ENCODE results near the gene LARP1.

LARP1 gene

DNA sequence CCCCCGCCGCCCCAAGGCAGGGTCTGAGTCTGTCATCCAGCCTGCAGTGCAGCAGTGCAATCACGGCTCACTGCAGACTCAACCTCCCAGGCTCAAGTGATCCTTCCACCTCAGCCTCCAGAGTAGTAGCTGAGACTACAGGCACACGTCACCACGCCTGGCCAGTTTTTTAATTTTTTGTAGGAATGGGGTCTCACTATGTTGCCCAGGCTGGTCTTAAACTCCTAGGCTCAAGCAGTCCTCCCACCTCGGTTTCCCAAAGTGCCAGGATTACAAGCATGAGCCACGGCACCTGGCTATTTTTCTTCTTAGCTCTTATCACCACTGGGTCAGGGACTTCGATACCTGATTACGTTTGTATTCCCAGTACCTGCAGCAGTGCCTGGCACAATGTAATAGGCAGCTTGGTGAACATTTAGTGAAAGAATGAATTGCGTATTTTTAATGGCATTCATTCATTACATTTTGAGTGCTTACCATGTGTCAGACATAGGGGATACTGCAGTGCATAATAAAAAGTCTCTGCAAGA is 10.3 kb downstream of the LARP1 start (continued):
- no peak for TF ChIP-seq ESRRG (CRISPR knock-in tag; IDR thresholded peaks at IDR 0.05)

DNA sequence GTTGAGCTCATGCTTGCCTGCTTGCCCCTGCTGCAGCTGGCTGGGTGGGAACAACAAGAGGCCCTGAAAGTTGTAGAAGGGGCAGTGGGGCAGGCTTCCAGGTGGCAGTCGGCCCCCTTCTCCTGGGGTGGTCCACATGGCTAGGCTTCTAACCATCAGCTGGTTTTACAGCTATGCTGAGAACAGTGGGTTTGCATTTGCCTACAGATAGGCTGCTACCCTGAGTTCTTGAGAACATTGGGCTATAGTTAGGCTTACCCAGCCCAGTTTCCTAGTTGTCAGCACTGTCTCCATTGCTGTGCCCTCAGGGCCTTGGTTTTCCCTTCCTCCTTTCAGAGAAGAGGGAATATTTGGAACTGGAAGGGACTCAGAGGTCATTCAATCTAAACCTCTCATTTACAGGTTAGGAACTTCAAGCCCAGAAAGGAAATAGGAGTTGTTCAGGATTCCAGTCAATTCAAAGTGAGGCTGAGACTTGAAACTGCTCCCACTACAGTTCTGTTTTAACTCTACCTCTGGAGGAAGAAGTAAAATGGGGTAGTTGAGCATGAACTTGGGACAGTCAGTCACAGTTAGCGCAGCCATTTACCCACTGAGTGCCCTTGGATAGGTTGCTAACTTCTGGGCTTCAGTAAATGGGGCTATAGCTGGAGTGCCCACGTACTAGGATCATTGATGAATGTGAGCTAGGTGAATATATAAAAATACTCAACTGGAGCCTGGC is 11.5 kb downstream of the LARP1 start:
- no peak for ATAC-seq

DNA sequence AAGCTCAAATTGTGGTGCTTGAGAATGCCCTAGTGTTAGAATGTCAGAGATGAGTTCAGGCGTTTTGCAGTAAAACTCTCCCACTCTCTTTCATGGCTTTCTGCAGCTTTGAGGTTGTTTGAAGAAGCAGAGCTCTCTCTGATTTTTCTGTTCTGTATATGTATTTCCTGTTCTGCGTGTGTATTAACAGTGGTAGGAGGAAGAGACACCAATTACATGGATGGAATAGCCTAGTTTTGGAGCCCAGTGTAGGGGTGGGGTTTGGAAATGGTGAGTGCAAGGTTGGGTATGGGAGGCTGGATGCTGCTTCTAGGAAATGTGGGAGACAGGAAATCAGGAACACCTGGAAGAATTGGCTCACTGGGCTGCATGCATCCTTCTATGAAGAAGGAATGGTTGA is 12.4 kb downstream of the LARP1 start:
- ATAC-seq = no peak
- TF ChIP-seq ESRRG (CRISPR knock-in tag; IDR thresholded peaks at IDR 0.05) (no peak), ZC3H10 (CRISPR knock-in tag; IDR thresholded peaks at IDR 0.05) (no peak), OSR1 (CRISPR knock-in tag; IDR thresholded peaks at IDR 0.05) (no peak), ZFP30 (CRISPR knock-in tag; IDR thresholded peaks at IDR 0.05) (no peak), TSHZ2 (CRISPR knock-in tag; IDR thresholded peaks at IDR 0.05) (no peak), PATZ1 (CRISPR knock-in tag; IDR thresholded peaks at IDR 0.05; ENCODE audit: borderline replicate concordance) (no peak), POU6F1 (CRISPR knock-in tag; IDR thresholded peaks at IDR 0.05; ENCODE audit: borderline replicate concordance, low read depth) (no peak), SNAI2 (CRISPR knock-in tag; IDR thresholded peaks at IDR 0.05) (no peak), PPARA (CRISPR knock-in tag; IDR thresholded peaks at IDR 0.05; ENCODE audit: borderline replicate concordance) (no peak), TCF4 (CRISPR knock-in tag; IDR thresholded peaks at IDR 0.05; ENCODE audit: borderline replicate concordance) (no peak), TOX (CRISPR knock-in tag; IDR thresholded peaks at IDR 0.05; ENCODE audit: borderline replicate concordance) (no peak)
- TF ChIP-seq, protein P1, sequence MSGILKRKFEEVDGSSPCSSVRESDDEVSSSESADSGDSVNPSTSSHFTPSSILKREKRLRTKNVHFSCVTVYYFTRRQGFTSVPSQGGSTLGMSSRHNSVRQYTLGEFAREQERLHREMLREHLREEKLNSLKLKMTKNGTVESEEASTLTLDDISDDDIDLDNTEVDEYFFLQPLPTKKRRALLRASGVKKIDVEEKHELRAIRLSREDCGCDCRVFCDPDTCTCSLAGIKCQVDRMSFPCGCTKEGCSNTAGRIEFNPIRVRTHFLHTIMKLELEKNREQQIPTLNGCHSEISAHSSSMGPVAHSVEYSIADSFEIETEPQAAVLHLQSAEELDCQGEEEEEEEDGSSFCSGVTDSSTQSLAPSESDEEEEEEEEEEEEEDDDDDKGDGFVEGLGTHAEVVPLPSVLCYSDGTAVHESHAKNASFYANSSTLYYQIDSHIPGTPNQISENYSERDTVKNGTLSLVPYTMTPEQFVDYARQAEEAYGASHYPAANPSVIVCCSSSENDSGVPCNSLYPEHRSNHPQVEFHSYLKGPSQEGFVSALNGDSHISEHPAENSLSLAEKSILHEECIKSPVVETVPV (CRISPR knock-in tag; IDR thresholded peaks at IDR 0.05) = no peak

More for the DNA sequence above, 11.5 kb downstream of the LARP1 start:
- TF ChIP-seq ISL1 (CRISPR knock-in tag; IDR thresholded peaks at IDR 0.05) (no peak), RARB (CRISPR knock-in tag; IDR thresholded peaks at IDR 0.05) (no peak), ZC3H10 (CRISPR knock-in tag; IDR thresholded peaks at IDR 0.05) (no peak), POU6F1 (CRISPR knock-in tag; IDR thresholded peaks at IDR 0.05; ENCODE audit: borderline replicate concordance, low read depth) (no peak), OSR1 (CRISPR knock-in tag; IDR thresholded peaks at IDR 0.05) (no peak), ZNF8 (CRISPR knock-in tag; IDR thresholded peaks at IDR 0.05) (no peak), ESRRG (CRISPR knock-in tag; IDR thresholded peaks at IDR 0.05) (no peak), PPARA (CRISPR knock-in tag; IDR thresholded peaks at IDR 0.05; ENCODE audit: borderline replicate concordance) (no peak), ZNF70 (CRISPR knock-in tag; IDR thresholded peaks at IDR 0.05) (no peak), ARNTL (CRISPR knock-in tag; IDR thresholded peaks at IDR 0.05; ENCODE audit: borderline replicate concordance, low read depth) (no peak)
- TF ChIP-seq, protein P1 (CRISPR knock-in tag; IDR thresholded peaks at IDR 0.05) = no peak
